HG03469 (cell line): ENCODE data around the gene C6orf47.

Source experiments
- ATAC-seq: cut with Tn5 transposase; IDR thresholded peaks from one replicate; pipeline ENCODE4 v1.9.1; 2021; ENCODE audit warnings: mild to moderate bottlenecking, moderate library complexity, moderate number of reproducible peaks; ENCODE audit not compliant: unreplicated experiment

The C6orf47 gene

GRCh38 chr6:31687860-31688693 lies 27.5 kb upstream of the C6orf47 start:
- no peak for ATAC-seq

- no peak for ATAC-seq
Measured at GRCh38 chr6:31687321-31687720, 26.7 kb upstream of the C6orf47 start.

GRCh38 chr6:31686483-31686882 lies 25.9 kb upstream of the C6orf47 start:
- no peak for ATAC-seq

- no peak for ATAC-seq
Measured at GRCh38 chr6:31683591-31683990, 23.0 kb upstream of the C6orf47 start.

GRCh38 chr6:31681135-31681671 lies 20.6 kb upstream of the C6orf47 start:
- no peak for ATAC-seq

GRCh38 chr6:31680226-31681134 lies 19.9 kb upstream of the C6orf47 start, which contains the start of gene LY6G5C:
Gene LY6G5C (minus strand): TSS chr6:31681067. CDS start chr6:31680373, 694 bp downstream.
- ATAC-seq, result no peak

- no peak for ATAC-seq
Measured at GRCh38 chr6:31677955-31678354, 17.4 kb upstream of the C6orf47 start.

- ATAC-seq, result no peak
Measured at GRCh38 chr6:31676904-31677303, 16.3 kb upstream of the C6orf47 start.

- no peak for ATAC-seq
Measured at GRCh38 chr6:31676322-31676903, 15.8 kb upstream of the C6orf47 start.

GRCh38 chr6:31669676-31670075 lies 9.1 kb upstream of the C6orf47 start, which contains the start of gene LY6G5B:
Gene LY6G5B (plus strand): TSS chr6:31669976. CDS start chr6:31670951, 975 bp downstream.
- ATAC-seq, result no peak

GRCh38 chr6:31666337-31666965 lies 5.9 kb upstream of the C6orf47 start:
- no peak for ATAC-seq

- ATAC-seq, result peak; percentile 63
Measured at GRCh38 chr6:31665501-31666336, 5.1 kb upstream of the C6orf47 start, which contains the start of gene CSNK2B. Gene CSNK2B (plus strand): TSS chr6:31666080. CDS start chr6:31666832, 752 bp downstream.

- no peak for ATAC-seq
Measured at GRCh38 chr6:31664790-31665500, 4.4 kb upstream of the C6orf47 start, which contains the start of gene GPANK1. Gene GPANK1 (minus strand): TSS chr6:31664997. CDS start chr6:31664478, 519 bp downstream.

GRCh38 chr6:31663961-31664789 lies 3.6 kb upstream of the C6orf47 start:
- ATAC-seq, result no peak

GRCh38 chr6:31663126-31663960 lies 2.8 kb upstream of the C6orf47 start:
- ATAC-seq, result no peak

- no peak for ATAC-seq
Measured at GRCh38 chr6:31662124-31662723, 1.6 kb upstream of the C6orf47 start.
